Kidney (tissue), 14 donors: ENCODE results near the gene OSBPL2. TPM values are rescaled to one million over a fixed set of nuclear protein-coding genes. Genes with fewer than 3 reads are reported as not detected.
A peak's percentile ranks its signal among the peaks of the same experiment; 100 is the strongest.

Source experiments
- DNase-seq, 5 donors: peaks; one replicate each; pipeline ENCODE4 v3.0.0-alpha.2; 2013 to 2020
- FAIRE-seq: peaks from 2 replicates; lab custom pipeline; 2012; peaks lifted over from hg19 to GRCh38; lab: Jason Lieb, UNC
- H3K27ac ChIP-seq, 2 donors: one replicate each; pipeline ENCODE4 v1.7.0; 2013; ENCODE audit warnings: low read depth in 2 of 2, low read length in 2 of 2, inconsistent platforms in 1 of 2
- H3K27me3 ChIP-seq: one replicate; pipeline ENCODE4 v1.7.1; 2013; ENCODE audit warnings: low read length, inconsistent platforms; ENCODE audit not compliant: control insufficient read depth, insufficient read depth
- H3K36me3 ChIP-seq, 3 donors: one replicate each; pipeline versions ENCODE4 v1.7.0 to v1.7.1; 2013; ENCODE audit warnings: low read length in 3 of 3, control low read depth in 1 of 3, inconsistent platforms in 1 of 3; ENCODE audit not compliant: insufficient read depth in 3 of 3, control insufficient read depth in 2 of 3
- H3K4me1 ChIP-seq, 3 donors: one replicate each; pipeline versions ENCODE4 v1.7.0 to v1.7.1; 2013; ENCODE audit warnings: low read length in 3 of 3, inconsistent platforms in 1 of 3, low read depth in 1 of 3; ENCODE audit not compliant: control insufficient read depth in 2 of 3, insufficient read depth in 2 of 3
- H3K4me3 ChIP-seq, 3 donors: one replicate each; pipeline versions ENCODE4 v1.7.0 to v1.8.1; 2013; ENCODE audit warnings: low read length in 3 of 3, control low read depth in 1 of 3, inconsistent platforms in 1 of 3
- H3K9ac ChIP-seq, 3 donors: one replicate each; pipeline versions ENCODE4 v1.7.0 to v1.7.1; 2013; ENCODE audit warnings: low read length in 3 of 3, control low read depth in 1 of 3, inconsistent platforms in 1 of 3
- H3K9me3 ChIP-seq, 3 donors: one replicate each; pipeline versions ENCODE4 v1.7.0 to v1.7.1; 2013; ENCODE audit warnings: low read length in 3 of 3, control low read depth in 1 of 3, inconsistent platforms in 1 of 3; ENCODE audit not compliant: control insufficient read depth in 2 of 3, insufficient read depth in 1 of 3
- CTCF ChIP-seq: IDR thresholded peaks from 3 replicates; pipeline ENCODE4 v1.5.1; 2012; ENCODE audit warnings: mild to moderate bottlenecking, moderate library complexity, borderline replicate concordance; ENCODE audit not compliant: insufficient read depth; ENCODE audit errors: extremely low read depth
- intact Hi-C: fragments of 100-400 bp; cut with DNase I; formaldehyde crosslinking; loops from one replicate; pipeline ENCODE4 v1.11.1; 2022
- polyA plus RNA-seq: library from polyadenylated mRNA; stranded (reverse); fragments of 350-450 nt; fragmentation: Illumina TruSeq; extraction: RNeasy Lipid Tissue Mini Kit (QIAGEN cat#74804); gene quantifications from one replicate; pipeline ENCODE4 v1.2.3, GENCODE V29; 2014; ENCODE audit warnings: low read depth, low replicate concordance; ENCODE audit not compliant: insufficient read depth
- total RNA-seq: library from RNA; stranded (reverse); fragmentation: NEBNext Ultra II Directional; extraction: Animal tissue kit (Norgen Biotek cat#: 25700); gene quantifications from one replicate; pipeline ENCODE4 v1.2.1, GENCODE V29; 2021
- donor health status: control.
- donor health status: control.
- donor health status: control.
- donor health status: control.
- donor health status: control.
- donor health status: DM: yes; HTN: yes; CAD: no.
- donor health status: Normal renal cell carcinoma (clear cell type).

OSBPL2 gene
- total and polyA plus RNA-seq, 2 donors from 2014 or later = 20.4 to 57.1 TPM

GRCh38 chr20:62287129-62287528 lies 48.8 kb downstream of the OSBPL2 start:
- no peak for TF ChIP-seq CTCF
- Histone ChIP-seq H3K36me3 (peaks cover 0 to 34% (median 13%) of the 10 kb centered on the region in 3 donors), H3K9me3 (no peaks in the 10 kb centered on the region), H3K4me1 (no peaks in the 10 kb centered on the region), H3K27ac (no peak overlapping the region), H3K27me3 (no peaks in the 10 kb centered on the region), H3K9ac (no peak overlapping the region), H3K4me3 (no peak overlapping the region)
- DNase-seq (no peak), FAIRE-seq (no peak)
- intact Hi-C loops = no loop called here

- intact Hi-C loops = no loop called here
- H3K4me3 ChIP-seq = no peak overlapping the region
- FAIRE-seq = no peak
Measured at GRCh38 chr20:62287759-62288534, 49.6 kb downstream of the OSBPL2 start.

GRCh38 chr20:62288535-62289105 lies 50.3 kb downstream of the OSBPL2 start:
- no peaks in the 10 kb centered on the region for H3K4me1 ChIP-seq
- H3K9ac ChIP-seq = no peak overlapping the region
- H3K9me3 ChIP-seq = no peaks in the 10 kb centered on the region
- no peak overlapping the region for H3K27ac ChIP-seq
- H3K36me3 ChIP-seq = peaks cover 0 to 35% (median 14%) of the 10 kb centered on the region in 3 donors
- no peak for FAIRE-seq
- H3K4me3 ChIP-seq = no peak overlapping the region
- DNase-seq = peak in 1 of 5 donors; percentile 43
- intact Hi-C loops = no loop called here
- no peak for TF ChIP-seq CTCF
- no peaks in the 10 kb centered on the region for H3K27me3 ChIP-seq

More at GRCh38 chr20:62287759-62288534, 49.6 kb downstream of the OSBPL2 start:
- no peaks in the 10 kb centered on the region for H3K27me3 ChIP-seq
- H3K27ac ChIP-seq = no peak overlapping the region
- no peaks in the 10 kb centered on the region for H3K9me3 ChIP-seq
- TF ChIP-seq CTCF = no peak
- no peaks in the 10 kb centered on the region for H3K4me1 ChIP-seq
- peaks cover 0 to 30% (median 13%) of the 10 kb centered on the region in 3 donors for H3K36me3 ChIP-seq
- no peak overlapping the region for H3K9ac ChIP-seq
- peak in 1 of 5 donors; percentile 61 for DNase-seq
